CD8-positive, alpha-beta memory T cell (primary cell): Measurements from ENCODE around the gene TNFSF15. TPM values are rescaled to one million over a fixed set of nuclear protein-coding genes. Genes with fewer than 3 reads are reported as not detected.
A peak's percentile ranks its signal among the peaks of the same experiment; 100 is the strongest.

ENCODE experiments used
- CTCF ChIA-PET: fragments of 350-600 bp; sonication (Branson Sonifier 250); formaldehyde crosslinking; loops from one replicate; lab custom pipeline; 2021; ENCODE audit warnings: antibody characterized with exemption; lab: Charles Lee
- POLR2A ChIA-PET: fragments of 350-600 bp; sonication (Branson Sonifier 250); formaldehyde crosslinking; loops from one replicate; lab custom pipeline; 2021; ENCODE audit warnings: antibody characterized with exemption; lab: Charles Lee
- DNase-seq, 5 donors: peaks; one replicate each; pipeline versions ENCODE4 v3.0.0 to v3.0.0-alpha.2; 2020 to 2022; ENCODE audit warnings: mixed read lengths in 1 of 5
- H3K27ac ChIP-seq: one replicate; pipeline ENCODE4 v1.7.0; 2013; ENCODE audit warnings: low read depth, mild to moderate bottlenecking, low read length, moderate library complexity
- H3K27me3 ChIP-seq: 2 replicates; pipeline ENCODE4 v1.7.0; 2013; ENCODE audit warnings: low read length, mild to moderate bottlenecking; ENCODE audit not compliant: insufficient read depth, poor library complexity, severe bottlenecking
- H3K36me3 ChIP-seq: 2 replicates; pipeline ENCODE4 v1.7.0; 2013; ENCODE audit warnings: mild to moderate bottlenecking, low read length, moderate library complexity; ENCODE audit not compliant: insufficient read depth
- H3K4me1 ChIP-seq: 2 replicates; pipeline ENCODE4 v1.7.0; 2013; ENCODE audit warnings: mild to moderate bottlenecking, low read length, moderate library complexity; ENCODE audit not compliant: insufficient read depth
- H3K4me3 ChIP-seq: 2 replicates; pipeline ENCODE4 v1.7.0; 2013; ENCODE audit warnings: mild to moderate bottlenecking, low read length
- H3K9me3 ChIP-seq: 2 replicates; pipeline ENCODE4 v1.7.0; 2013; ENCODE audit warnings: mild to moderate bottlenecking, low read length
- H3K27ac Mint-ChIP-seq, 8 donors: one replicate each; pipeline ENCODE4 v1.8.0; 2020 to 2021; ENCODE audit warnings: mixed read lengths in 8 of 8, mild to moderate bottlenecking in 6 of 8, inconsistent platforms in 3 of 8, moderate library complexity in 3 of 8
- H3K27me3 Mint-ChIP-seq, 2 donors: one replicate each; pipeline ENCODE4 v1.8.0; 2020 to 2021; ENCODE audit warnings: mixed read lengths in 2 of 2, mild to moderate bottlenecking in 1 of 2, moderate library complexity in 1 of 2
- H3K36me3 Mint-ChIP-seq, 3 donors: one replicate each; pipeline ENCODE4 v1.8.0; 2020 to 2021; ENCODE audit warnings: mixed read lengths in 3 of 3, inconsistent platforms in 1 of 3, mild to moderate bottlenecking in 1 of 3
- H3K4me1 Mint-ChIP-seq, 3 donors: one replicate each; pipeline ENCODE4 v1.8.0; 2020 to 2021; ENCODE audit warnings: mixed read lengths in 3 of 3, inconsistent platforms in 1 of 3, mild to moderate bottlenecking in 1 of 3
- H3K4me3 Mint-ChIP-seq, 7 donors: one replicate each; pipeline ENCODE4 v1.8.0; 2020 to 2021; ENCODE audit warnings: mixed read lengths in 7 of 7, mild to moderate bottlenecking in 6 of 7, moderate library complexity in 4 of 7, inconsistent platforms in 2 of 7
- H3K9me3 Mint-ChIP-seq, 5 donors: one replicate each; pipeline ENCODE4 v1.8.0; 2020 to 2022; ENCODE audit warnings: mixed read lengths in 5 of 5, mild to moderate bottlenecking in 3 of 5, moderate library complexity in 2 of 5, inconsistent platforms in 1 of 5
- polyA plus RNA-seq: library from polyadenylated mRNA; unstranded; fragments of 300-500 nt; fragmentation: Illumina TruSeq; gene quantifications from one replicate; pipeline ENCODE4 v1.2.3, GENCODE V29; 2021
- total RNA-seq, 2 experiments: library from RNA; stranded (reverse); gene quantifications; one replicate each; pipeline ENCODE4 v1.2.3, GENCODE V29; 2021

TNFSF15 gene
- total and polyA plus RNA-seq, 3 experiments from 2014 or later: 0.15 to 0.20 TPM; not detected in 1

DNA sequence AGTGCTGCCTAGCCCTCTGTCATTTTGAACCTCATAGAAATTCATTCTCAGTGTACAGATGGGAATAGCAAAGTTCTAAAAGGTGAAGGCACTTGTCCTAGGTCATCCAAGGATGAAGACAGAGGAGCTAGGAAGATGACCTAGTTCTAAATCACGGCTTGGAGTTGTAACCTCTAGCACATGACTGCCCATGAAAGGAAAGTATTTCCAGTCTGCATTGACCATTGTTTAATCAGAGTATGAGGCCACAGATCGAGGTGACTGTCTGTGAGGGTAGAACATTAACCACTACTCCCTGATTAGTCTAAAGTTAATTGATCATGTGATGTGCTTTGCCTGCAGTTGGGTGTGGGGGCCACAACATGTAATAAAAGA, 674 bp upstream of the TNFSF15 start:
- DNase-seq: no peak
- Histone ChIP-seq H3K9me3 (no peaks in the 10 kb centered on the region), H3K27ac (no peak overlapping the region), H3K4me1 (peaks cover 19% of the 10 kb centered on the region), H3K36me3 (no peaks in the 10 kb centered on the region), H3K4me3 (no peak overlapping the region), H3K27me3 (no peaks in the 10 kb centered on the region)
- Mint-ChIP-seq H3K27me3 (peaks cover 0 to 4% of the 10 kb centered on the region in 2 donors), H3K27ac (peak overlapping the region in 4 of 8 donors; percentile 30 to 70 (median 42)), H3K4me3 (peak overlapping the region in 6 of 7 donors; percentile 11 to 72 (median 58)), H3K4me1 (peaks cover 25 to 27% (median 26%) of the 10 kb centered on the region in 3 donors), H3K36me3 (no peaks in the 10 kb centered on the region), H3K9me3 (no peaks in the 10 kb centered on the region)
- ChIA-PET POLR2A (interaction anchor here (0.6 kb wide), 1 partner anchor 91 kb away, joined by 3 read pairs; no protein-coding TSS in a partner anchor), CTCF (no interaction called here)

- Mint-ChIP-seq H3K36me3 (peaks cover 0 to 1% (median 0%) of the 10 kb centered on the region in 3 donors), H3K27ac (no peak overlapping the region)
- POLR2A ChIA-PET: no interaction called here
Observed at GRCh38 chr9:114804505-114804904, 1.3 kb downstream of the TNFSF15 start.

GRCh38 chr9:114803479-114804265, 2.2 kb downstream of the TNFSF15 start:
- CTCF ChIA-PET: no interaction called here
- Histone ChIP-seq H3K9me3 (no peaks in the 10 kb centered on the region), H3K4me3 (no peak overlapping the region), H3K36me3 (no peaks in the 10 kb centered on the region), H3K27me3 (no peaks in the 10 kb centered on the region), H3K27ac (no peak overlapping the region), H3K4me1 (peaks cover 19% of the 10 kb centered on the region)
- no peaks in the 10 kb centered on the region for H3K27me3 Mint-ChIP-seq
- peaks cover 0 to 1% (median 0%) of the 10 kb centered on the region in 3 donors for H3K36me3 Mint-ChIP-seq
- POLR2A ChIA-PET: no interaction called here
- DNase-seq: no peak
- H3K9me3 Mint-ChIP-seq: no peaks in the 10 kb centered on the region
- H3K27ac Mint-ChIP-seq: peak overlapping the region in 1 of 8 donors; percentile 23
- H3K4me1 Mint-ChIP-seq: peaks cover 25 to 27% (median 26%) of the 10 kb centered on the region in 3 donors
- no peak overlapping the region for H3K4me3 Mint-ChIP-seq

More at GRCh38 chr9:114804505-114804904, 1.3 kb downstream of the TNFSF15 start:
- H3K4me1 ChIP-seq: peaks cover 19% of the 10 kb centered on the region
- H3K27ac ChIP-seq: no peak overlapping the region
- Mint-ChIP-seq H3K9me3 (no peaks in the 10 kb centered on the region), H3K4me1 (peaks cover 25 to 27% (median 26%) of the 10 kb centered on the region in 3 donors), H3K27me3 (peaks cover 0 to 4% of the 10 kb centered on the region in 2 donors), H3K4me3 (no peak overlapping the region)
- CTCF ChIA-PET: no interaction called here
- no peaks in the 10 kb centered on the region for H3K27me3 ChIP-seq
- no peaks in the 10 kb centered on the region for H3K36me3 ChIP-seq
- DNase-seq: no peak
- H3K4me3 ChIP-seq: no peak overlapping the region
- H3K9me3 ChIP-seq: no peaks in the 10 kb centered on the region

GRCh38 chr9:114799925-114800324, 5.9 kb downstream of the TNFSF15 start:
- no peak overlapping the region for H3K4me3 Mint-ChIP-seq
- H3K27ac Mint-ChIP-seq: no peak overlapping the region
- no peak overlapping the region for H3K4me3 ChIP-seq
- CTCF ChIA-PET: no interaction called here
- no peaks in the 10 kb centered on the region for H3K27me3 ChIP-seq
- peaks cover 0 to 3% (median 0%) of the 10 kb centered on the region in 3 donors for H3K36me3 Mint-ChIP-seq
- H3K9me3 ChIP-seq: no peaks in the 10 kb centered on the region
- POLR2A ChIA-PET: no interaction called here
- H3K27ac ChIP-seq: no peak overlapping the region
- DNase-seq: no peak
- no peaks in the 10 kb centered on the region for H3K27me3 Mint-ChIP-seq
- H3K4me1 Mint-ChIP-seq: peaks cover 0 to 3% (median 0%) of the 10 kb centered on the region in 3 donors
- H3K4me1 ChIP-seq: no peaks in the 10 kb centered on the region
- no peaks in the 10 kb centered on the region for H3K36me3 ChIP-seq
- H3K9me3 Mint-ChIP-seq: no peaks in the 10 kb centered on the region

DNA sequence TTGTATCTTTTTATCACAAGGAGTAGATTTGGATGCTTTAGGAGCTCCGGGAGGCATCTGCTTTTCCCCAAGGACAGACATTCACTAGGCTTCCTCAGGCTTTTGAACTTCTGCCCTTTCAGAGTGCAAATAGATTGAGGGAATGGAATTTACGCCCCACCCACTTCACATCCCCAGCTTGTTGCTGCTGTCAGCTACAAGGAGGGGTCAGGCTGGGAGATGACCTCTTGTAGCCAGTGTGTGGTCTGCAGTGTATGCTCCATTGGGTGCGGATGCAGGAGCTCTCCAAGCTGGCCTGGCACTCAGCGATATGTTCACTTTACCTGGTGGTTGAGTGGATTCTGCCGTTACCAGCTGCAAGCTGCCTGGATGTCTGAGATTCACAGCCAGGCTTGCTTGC, 6.4 kb downstream of the TNFSF15 start:
- no peak for DNase-seq
- CTCF ChIA-PET: no interaction called here
- H3K4me1 ChIP-seq: no peaks in the 10 kb centered on the region
- H3K27me3 ChIP-seq: no peaks in the 10 kb centered on the region
- H3K36me3 ChIP-seq: no peaks in the 10 kb centered on the region
- H3K27me3 Mint-ChIP-seq: no peaks in the 10 kb centered on the region
- peaks cover 0 to 3% (median 0%) of the 10 kb centered on the region in 3 donors for H3K36me3 Mint-ChIP-seq
- POLR2A ChIA-PET: no interaction called here
- H3K4me3 ChIP-seq: no peak overlapping the region
- no peak overlapping the region for H3K4me3 Mint-ChIP-seq
- H3K27ac ChIP-seq: no peak overlapping the region
- H3K27ac Mint-ChIP-seq: no peak overlapping the region
- H3K9me3 Mint-ChIP-seq: no peaks in the 10 kb centered on the region
- peaks cover 0 to 3% (median 0%) of the 10 kb centered on the region in 3 donors for H3K4me1 Mint-ChIP-seq
- no peaks in the 10 kb centered on the region for H3K9me3 ChIP-seq

GRCh38 chr9:114798780-114799427, 6.9 kb downstream of the TNFSF15 start:
- H3K27ac Mint-ChIP-seq: no peak overlapping the region

GRCh38 chr9:114798101-114798500, 7.7 kb downstream of the TNFSF15 start:
- POLR2A ChIA-PET: no interaction called here
- H3K4me3 Mint-ChIP-seq: peak overlapping the region in 1 of 7 donors; percentile 56
- CTCF ChIA-PET: no interaction called here
- Histone ChIP-seq H3K27ac (no peak overlapping the region), H3K27me3 (no peaks in the 10 kb centered on the region), H3K4me3 (no peak overlapping the region), H3K4me1 (no peaks in the 10 kb centered on the region), H3K9me3 (no peaks in the 10 kb centered on the region), H3K36me3 (no peaks in the 10 kb centered on the region)
- no peaks in the 10 kb centered on the region for H3K27me3 Mint-ChIP-seq
- no peaks in the 10 kb centered on the region for H3K9me3 Mint-ChIP-seq
- no peak overlapping the region for H3K27ac Mint-ChIP-seq
- H3K4me1 Mint-ChIP-seq: no peaks in the 10 kb centered on the region
- no peak for DNase-seq
- H3K36me3 Mint-ChIP-seq: peaks cover 0 to 3% (median 0%) of the 10 kb centered on the region in 3 donors

More at GRCh38 chr9:114798780-114799427, 6.9 kb downstream of the TNFSF15 start:
- POLR2A ChIA-PET: no interaction called here
- Histone ChIP-seq H3K9me3 (no peaks in the 10 kb centered on the region), H3K27me3 (no peaks in the 10 kb centered on the region), H3K36me3 (no peaks in the 10 kb centered on the region), H3K4me3 (no peak overlapping the region), H3K4me1 (no peaks in the 10 kb centered on the region), H3K27ac (no peak overlapping the region)
- Mint-ChIP-seq H3K9me3 (no peaks in the 10 kb centered on the region), H3K4me1 (peaks cover 0 to under 1% (median 0%) of the 10 kb centered on the region in 3 donors), H3K36me3 (peaks cover 0 to 3% (median 0%) of the 10 kb centered on the region in 3 donors), H3K4me3 (no peak overlapping the region), H3K27me3 (no peaks in the 10 kb centered on the region)
- DNase-seq: no peak
- CTCF ChIA-PET: no interaction called here

DNA sequence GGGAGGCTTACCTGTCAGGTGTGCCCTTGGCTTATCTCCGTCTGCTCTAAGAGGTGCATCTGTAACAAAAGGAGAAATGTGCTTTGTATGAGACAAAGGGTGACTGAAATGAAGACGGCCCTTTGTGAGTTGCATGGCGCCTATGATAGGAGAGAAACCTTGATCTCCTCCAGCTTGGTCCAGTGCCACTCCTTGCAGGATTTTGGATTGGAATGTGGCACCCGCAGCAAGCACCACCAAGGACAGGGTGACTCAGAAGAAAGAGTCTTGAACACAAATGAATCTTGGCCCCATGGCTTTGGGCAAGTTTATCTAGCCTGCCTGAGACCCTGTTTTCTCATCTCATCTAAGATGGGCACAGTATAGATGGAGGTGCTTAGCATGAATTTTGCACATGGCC, 13.4 kb downstream of the TNFSF15 start:
- Mint-ChIP-seq H3K4me1 (peaks cover 0 to 2% (median 0%) of the 10 kb centered on the region in 3 donors), H3K4me3 (no peak overlapping the region), H3K9me3 (no peaks in the 10 kb centered on the region), H3K36me3 (peaks cover 0 to 1% (median 0%) of the 10 kb centered on the region in 3 donors), H3K27ac (peak overlapping the region in 1 of 8 donors; percentile 6), H3K27me3 (no peaks in the 10 kb centered on the region)
- ChIA-PET POLR2A (no interaction called here), CTCF (no interaction called here)
- H3K4me3 ChIP-seq: no peak overlapping the region
- no peaks in the 10 kb centered on the region for H3K36me3 ChIP-seq
- no peaks in the 10 kb centered on the region for H3K4me1 ChIP-seq
- H3K9me3 ChIP-seq: no peaks in the 10 kb centered on the region
- H3K27ac ChIP-seq: no peak overlapping the region
- no peaks in the 10 kb centered on the region for H3K27me3 ChIP-seq
- no peak for DNase-seq
